GM13976 (cell line): ENCODE data around the gene CYBA.
"Not testable (repeated sequence)": the region's sequence is repeated elsewhere in the genome, so short reads cannot be mapped to it uniquely, and the experiment has no call there.

Source experiments
- DNase-seq: peaks from one replicate; pipeline ENCODE4 v3.0.0; 2012; ENCODE audit warnings: low spot score
- in situ Hi-C: fragments of 300-500 bp; cut with MboI; formaldehyde crosslinking; loops from one replicate; pipeline ENCODE4 v1.12.0; 2022; ENCODE audit warnings: low sequenced_read_pairs, mixed read lengths, inconsistent platforms; ENCODE audit not compliant: unreplicated experiment
- TF ChIP-seq, protein P1 (sequence below): IDR thresholded peaks from 2 replicates; pipeline ENCODE4 v1.5.1; 2012; ENCODE audit warnings: borderline replicate concordance, mild to moderate bottlenecking; ENCODE audit not compliant: insufficient read depth; ENCODE audit errors: extremely low read depth, missing control alignments, control extremely low read depth

The CYBA gene

DNA sequence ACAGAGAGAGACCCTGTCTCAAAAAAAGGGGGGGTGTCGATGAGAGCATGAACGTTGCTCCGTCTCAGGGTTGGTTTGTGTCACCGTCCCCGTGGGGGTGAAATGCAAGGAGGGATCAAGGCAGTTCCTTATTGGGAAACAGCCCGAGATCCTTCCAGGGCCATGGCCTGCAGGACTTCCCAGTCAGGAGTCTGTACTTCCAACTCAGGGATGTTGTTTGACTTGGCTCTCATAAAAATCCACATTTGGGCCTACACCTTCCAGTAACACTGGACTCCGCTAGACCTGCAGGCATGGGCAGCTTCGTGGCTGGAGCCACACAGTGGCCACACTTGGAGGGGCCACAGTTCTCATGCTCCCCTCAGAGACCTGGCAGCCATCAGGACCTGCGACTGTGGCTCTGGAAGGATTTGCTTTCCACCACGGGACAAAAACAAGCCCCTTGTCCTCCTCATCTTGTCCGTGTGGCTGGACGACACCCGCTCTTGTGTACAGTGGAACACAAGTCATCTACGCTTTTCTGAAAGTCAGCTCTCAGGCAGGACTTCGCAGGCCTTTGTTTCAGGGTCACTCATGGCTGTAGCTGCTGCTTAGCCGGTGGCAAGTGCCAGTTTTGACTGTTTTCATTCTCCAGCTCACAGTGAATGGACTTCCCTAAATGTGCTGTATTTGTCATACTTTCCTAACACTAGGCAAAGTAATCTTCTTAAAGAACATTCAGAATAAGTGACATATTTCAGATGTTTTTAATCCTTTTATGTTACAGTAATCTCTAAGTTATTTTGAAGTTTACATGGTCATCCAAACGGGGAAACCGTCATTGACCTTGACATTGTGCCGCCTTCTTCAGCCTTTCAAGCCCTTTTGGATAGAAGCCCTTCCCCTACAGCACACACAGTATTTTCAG lies 36.7 kb downstream of the CYBA start:
- no peak for DNase-seq
- in situ Hi-C loops: no loop called here
- TF ChIP-seq, protein P1, sequence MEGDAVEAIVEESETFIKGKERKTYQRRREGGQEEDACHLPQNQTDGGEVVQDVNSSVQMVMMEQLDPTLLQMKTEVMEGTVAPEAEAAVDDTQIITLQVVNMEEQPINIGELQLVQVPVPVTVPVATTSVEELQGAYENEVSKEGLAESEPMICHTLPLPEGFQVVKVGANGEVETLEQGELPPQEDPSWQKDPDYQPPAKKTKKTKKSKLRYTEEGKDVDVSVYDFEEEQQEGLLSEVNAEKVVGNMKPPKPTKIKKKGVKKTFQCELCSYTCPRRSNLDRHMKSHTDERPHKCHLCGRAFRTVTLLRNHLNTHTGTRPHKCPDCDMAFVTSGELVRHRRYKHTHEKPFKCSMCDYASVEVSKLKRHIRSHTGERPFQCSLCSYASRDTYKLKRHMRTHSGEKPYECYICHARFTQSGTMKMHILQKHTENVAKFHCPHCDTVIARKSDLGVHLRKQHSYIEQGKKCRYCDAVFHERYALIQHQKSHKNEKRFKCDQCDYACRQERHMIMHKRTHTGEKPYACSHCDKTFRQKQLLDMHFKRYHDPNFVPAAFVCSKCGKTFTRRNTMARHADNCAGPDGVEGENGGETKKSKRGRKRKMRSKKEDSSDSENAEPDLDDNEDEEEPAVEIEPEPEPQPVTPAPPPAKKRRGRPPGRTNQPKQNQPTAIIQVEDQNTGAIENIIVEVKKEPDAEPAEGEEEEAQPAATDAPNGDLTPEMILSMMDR: no peak

GRCh38 chr16:88613293-88613692 lies 37.6 kb downstream of the CYBA start:
- TF ChIP-seq, protein P1: no peak
- in situ Hi-C loops: no loop called here
- no peak for DNase-seq

DNA sequence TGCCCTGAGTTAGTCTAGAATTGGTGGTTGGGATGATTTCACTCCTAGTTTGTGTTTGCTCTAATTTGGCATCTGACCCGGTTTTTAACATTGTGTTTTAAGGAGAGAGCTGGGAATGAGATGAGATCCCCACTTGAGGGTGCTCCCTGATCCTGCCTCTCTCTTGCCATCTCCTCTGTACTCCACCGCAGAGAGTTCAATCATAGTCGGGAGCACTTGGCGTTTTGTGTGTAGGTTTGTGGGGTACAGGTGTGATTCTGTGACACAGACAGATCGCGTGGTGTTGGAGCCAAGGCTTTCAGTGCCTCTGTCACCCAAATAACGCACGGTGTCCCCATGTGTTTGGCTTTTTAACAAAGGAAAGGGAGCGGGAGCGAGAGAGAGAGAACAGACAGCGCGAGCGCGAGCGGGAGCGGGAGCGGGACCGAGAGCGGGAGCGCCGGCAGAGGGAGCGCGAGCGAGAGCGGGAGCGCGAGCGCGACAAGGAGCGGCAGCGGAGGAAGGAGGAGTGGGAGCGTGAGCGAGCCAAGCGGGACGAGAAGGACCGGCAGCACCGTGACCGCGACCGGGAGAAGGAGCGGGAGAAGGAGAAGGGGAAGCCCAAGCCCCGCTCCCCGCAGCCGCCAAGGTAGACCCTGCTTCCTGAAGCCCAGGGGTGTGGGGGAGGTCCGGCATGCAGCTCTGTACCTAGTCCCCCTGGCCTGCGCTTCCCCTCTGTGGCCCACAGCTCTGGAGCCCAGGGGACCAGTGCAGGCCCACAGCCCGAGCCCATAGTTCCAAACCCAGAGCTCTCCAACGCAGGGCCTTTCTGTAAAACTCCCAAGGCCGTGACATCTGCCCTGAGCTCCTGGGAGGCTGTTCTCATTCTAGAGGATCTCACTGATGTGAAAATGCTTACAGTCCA lies 39.7 kb downstream of the CYBA start:
- no peak for DNase-seq
- TF ChIP-seq, protein P1: no peak
- in situ Hi-C loops: no loop called here

GRCh38 chr16:88610080-88610479 lies 40.8 kb downstream of the CYBA start:
- TF ChIP-seq, protein P1: no peak
- DNase-seq: no peak
- in situ Hi-C loops: no loop called here

DNA sequence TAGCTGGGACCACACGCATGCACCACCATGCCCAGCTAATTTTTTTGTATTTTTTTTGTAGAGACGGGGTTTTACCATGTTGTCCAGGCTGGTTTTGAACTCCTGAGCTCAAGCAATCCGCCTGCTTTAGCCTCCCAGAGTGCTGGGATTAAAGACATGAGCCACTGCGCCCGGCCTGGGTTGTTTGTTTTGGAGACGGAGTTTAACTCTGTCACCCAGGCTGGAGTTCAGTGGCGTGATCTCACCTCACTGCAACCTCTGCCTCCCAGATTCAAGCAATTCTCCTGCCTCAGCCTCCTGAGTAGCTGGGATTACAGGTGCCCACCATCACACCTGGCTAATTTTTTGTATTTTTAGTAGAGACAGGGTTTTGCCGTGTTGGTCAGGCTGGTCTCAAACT lies 41.4 kb downstream of the CYBA start:
- DNase-seq, in situ Hi-C loops: not testable (repeated sequence)

DNA sequence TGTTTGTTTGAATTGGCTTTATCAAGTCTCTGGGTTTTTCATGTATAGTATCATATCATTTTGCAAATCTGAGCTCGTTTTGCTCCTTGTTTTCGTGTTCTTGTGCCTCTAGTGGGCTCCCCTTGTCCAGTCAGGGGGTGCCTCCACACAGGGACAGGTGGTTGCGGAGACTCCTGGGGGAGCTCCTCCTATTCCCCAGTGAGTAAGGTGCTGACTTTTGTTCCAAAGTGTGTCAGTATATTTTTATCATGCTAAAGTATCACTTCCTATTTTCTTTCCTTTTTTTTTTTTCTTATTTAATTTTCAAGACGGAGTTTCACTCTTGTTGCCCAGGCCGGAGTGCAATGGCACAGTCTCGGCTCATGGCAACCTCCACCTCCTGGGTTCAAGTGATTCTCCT lies 42.8 kb downstream of the CYBA start:
- in situ Hi-C loops: no loop called here

More for the DNA sequence above, 42.8 kb downstream of the CYBA start:
- TF ChIP-seq, protein P1: no peak
- DNase-seq: no peak
